HG03175 (cell line): ENCODE results near the gene TGM6.
A peak's percentile ranks its signal among the peaks of the same experiment; 100 is the strongest.

ENCODE experiments used
- ATAC-seq: cut with Tn5 transposase; IDR thresholded peaks from one replicate; pipeline ENCODE4 v1.9.1; 2021; ENCODE audit warnings: mild to moderate bottlenecking, moderate library complexity; ENCODE audit not compliant: unreplicated experiment

Gene TGM6

DNA sequence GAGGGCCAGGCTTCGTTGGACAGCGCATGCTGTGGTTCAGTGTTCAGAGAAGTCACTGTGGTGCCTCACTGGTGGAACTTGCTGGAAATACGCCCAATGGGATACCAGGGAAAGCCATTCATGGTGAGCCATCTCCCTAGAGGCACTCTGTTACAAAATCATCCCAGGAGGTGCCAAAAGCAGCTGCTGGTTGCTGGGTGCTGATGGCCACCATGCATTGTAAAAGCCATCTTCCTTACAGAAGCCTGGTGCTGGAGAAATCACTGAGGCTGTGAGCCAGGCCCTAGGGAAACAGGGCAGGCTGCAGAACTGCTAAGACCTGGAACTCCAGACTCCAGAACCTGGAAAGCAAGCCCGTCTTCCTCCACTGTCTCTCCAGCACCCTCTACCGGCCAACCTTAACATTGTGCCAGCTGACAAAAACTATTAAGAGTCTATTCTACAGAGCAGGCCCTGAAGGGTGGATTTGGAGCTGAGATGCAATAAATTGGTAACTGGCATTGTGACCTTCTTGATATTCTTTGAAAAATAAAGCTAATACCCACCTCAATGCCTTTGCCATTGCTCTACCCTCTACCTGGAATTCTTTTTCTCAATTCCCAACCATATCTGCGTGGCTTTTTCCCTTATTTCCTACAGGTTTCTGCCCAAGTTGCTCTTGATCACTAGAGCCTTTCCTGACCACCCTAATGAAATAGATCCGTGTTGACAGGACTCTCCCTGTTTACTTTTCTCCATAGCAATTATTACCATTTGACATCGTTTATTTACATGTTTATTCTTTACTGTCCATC, 71.4 kb downstream of the TGM6 start:
- no peak for ATAC-seq

- no peak for ATAC-seq
Observed at GRCh38 chr20:2453792-2454191, 73.1 kb downstream of the TGM6 start.

- no peak for ATAC-seq
Observed at GRCh38 chr20:2455771-2456497, 75.2 kb downstream of the TGM6 start.

DNA sequence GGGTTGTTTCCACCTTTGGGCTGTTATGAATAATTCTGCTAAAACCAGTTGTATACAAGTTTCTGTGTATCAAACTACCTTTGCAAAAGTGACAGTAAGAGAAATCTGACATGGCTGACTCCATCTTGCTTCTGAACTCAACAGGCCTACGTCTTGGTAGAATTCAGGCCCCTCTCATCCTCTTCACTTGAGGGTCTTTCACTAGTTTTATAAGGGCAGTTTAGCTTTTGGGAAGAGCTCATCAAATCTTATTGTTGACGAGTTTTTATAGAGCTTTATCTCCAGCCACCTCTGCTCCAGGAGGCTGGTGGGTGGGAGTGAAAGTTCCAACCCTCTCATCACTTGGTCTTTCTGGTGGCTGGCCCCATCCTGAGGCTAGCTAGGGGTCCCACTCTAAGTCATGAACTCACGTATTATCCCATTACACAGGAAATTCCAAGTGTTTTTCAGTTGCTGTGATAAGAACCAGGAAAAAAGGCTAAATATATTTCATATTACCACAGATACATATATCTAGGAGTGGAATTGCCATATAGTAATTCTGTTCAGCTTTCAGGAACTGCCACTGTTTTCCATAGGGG, 78.3 kb downstream of the TGM6 start:
- no peak for ATAC-seq

DNA sequence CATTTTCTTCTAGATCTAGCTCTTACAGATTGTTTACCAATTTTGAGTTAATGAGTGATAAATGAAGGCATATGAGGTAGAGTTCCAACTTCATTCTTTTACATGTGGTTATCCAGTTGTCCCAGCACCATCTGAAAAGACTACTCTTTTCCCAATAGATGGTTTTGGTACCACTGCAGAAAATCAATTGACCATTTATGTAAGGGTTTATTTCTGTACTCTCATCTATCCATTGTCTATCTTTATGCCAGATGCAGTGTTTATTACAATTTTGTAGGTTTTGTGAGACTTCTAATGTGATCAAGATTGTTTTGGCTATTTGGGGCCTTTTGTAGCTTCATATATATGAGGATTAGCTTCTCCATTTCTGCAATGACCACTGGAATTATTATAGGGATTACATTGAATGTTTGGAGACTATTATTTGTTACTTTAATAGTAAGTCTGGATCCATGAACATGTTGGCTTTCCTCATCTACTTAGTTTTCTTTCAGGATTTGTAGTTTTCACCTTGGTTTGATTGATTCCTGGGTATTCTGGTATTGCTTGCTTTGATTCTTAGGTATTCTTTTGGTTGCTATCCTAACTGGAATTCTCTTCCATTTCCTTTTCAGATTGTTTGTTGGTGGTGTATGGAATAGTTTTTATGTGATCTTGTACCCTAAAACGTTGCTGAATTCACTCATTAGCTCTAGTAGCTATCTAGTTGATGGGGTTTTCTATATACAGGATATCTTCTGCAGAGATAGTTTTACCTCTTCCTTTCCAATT, 79.5 kb downstream of the TGM6 start:
- no peak for ATAC-seq

GRCh38 chr20:2460752-2461424, 80.2 kb downstream of the TGM6 start:
- ATAC-seq = no peak

GRCh38 chr20:2462484-2462883, 81.8 kb downstream of the TGM6 start:
- no peak for ATAC-seq

DNA sequence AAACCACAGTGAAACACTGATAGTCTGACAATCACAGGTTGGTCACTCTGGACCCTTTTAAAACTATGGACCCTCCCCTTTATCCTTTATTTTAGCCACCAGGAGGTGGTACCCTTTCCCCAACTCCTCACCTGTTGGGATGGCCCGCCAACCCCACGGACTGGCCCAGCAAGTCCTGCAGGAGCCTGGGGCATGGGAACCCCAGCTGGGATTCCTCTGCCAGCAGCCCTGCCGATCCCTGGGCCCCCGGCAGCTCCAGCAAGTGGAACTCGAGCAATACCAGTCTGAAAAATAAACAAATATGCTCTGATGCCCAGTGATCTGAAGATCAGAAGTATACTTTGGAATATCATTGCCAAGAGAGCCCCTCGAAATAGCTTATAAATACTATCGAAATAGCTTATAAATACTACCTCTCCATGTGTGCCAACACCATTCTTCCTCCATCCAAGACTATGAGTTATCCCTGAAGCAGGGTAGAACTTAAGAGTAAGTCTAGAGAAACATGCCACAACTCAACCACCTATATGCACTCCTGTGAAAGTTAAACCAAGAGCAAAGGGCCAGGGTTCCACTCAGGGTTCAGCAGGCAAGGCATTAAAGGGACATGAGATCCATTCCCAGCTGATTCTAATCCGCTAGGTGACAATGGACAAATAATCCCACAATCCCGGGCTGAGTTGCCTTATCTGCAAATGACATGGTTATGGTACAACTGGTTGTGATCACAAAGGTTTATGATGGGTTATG, 83.1 kb downstream of the TGM6 start:
- ATAC-seq = no peak

GRCh38 chr20:2465100-2465499, 84.4 kb downstream of the TGM6 start:
- ATAC-seq = no peak

DNA sequence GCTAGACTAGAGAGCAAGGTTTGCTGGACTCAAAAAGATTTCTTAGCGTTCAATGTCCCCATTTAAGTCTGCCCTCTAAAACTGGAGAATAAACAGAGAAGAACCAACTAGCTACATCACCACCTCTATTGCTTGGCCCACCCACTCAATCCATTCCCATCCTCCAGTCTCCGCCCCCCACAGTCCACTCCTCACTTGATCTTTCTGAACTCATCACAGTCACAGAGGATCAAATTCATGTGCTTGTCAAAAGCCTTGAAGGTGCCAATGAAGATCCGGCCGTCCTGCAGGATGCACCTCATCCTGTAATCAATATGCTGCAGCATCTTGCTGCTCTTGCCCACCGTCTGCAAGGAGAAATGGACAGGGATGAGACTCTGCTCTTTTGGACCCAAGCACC, 86.7 kb downstream of the TGM6 start:
- no peak for ATAC-seq

GRCh38 chr20:2468581-2469407, 88.1 kb downstream of the TGM6 start:
- ATAC-seq = no peak

- peak; percentile 33 for ATAC-seq
Observed at GRCh38 chr20:2469991-2470422, 89.3 kb downstream of the TGM6 start.

GRCh38 chr20:2470423-2471193, 89.9 kb downstream of the TGM6 start, which contains the start of gene SNRPB:
Gene SNRPB, minus strand, starts transcription at chr20:2470789. Its CDS starts 99 bp downstream, at chr20:2470690.
- ATAC-seq = peak; percentile 96

DNA sequence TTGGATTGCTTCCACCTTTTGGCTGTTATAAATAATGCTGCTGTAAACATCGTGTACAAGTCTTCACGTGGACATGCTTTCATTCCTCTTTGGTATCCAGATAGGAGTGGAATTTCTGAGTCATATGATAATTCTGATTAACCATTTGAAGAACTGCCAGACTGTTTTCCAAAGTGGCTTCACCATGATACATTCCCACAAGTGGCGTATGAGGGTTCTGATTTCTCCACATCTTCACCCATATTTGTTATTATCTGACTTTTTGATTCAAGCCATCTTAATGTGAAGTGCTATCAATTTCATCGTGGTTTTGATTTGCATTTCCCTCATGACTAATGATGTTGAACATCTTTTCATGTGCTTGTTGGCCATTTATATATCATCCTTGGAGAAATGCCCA, 92.8 kb downstream of the TGM6 start:
- no peak for ATAC-seq

GRCh38 chr20:2475850-2476741, 95.4 kb downstream of the TGM6 start:
- no peak for ATAC-seq

DNA sequence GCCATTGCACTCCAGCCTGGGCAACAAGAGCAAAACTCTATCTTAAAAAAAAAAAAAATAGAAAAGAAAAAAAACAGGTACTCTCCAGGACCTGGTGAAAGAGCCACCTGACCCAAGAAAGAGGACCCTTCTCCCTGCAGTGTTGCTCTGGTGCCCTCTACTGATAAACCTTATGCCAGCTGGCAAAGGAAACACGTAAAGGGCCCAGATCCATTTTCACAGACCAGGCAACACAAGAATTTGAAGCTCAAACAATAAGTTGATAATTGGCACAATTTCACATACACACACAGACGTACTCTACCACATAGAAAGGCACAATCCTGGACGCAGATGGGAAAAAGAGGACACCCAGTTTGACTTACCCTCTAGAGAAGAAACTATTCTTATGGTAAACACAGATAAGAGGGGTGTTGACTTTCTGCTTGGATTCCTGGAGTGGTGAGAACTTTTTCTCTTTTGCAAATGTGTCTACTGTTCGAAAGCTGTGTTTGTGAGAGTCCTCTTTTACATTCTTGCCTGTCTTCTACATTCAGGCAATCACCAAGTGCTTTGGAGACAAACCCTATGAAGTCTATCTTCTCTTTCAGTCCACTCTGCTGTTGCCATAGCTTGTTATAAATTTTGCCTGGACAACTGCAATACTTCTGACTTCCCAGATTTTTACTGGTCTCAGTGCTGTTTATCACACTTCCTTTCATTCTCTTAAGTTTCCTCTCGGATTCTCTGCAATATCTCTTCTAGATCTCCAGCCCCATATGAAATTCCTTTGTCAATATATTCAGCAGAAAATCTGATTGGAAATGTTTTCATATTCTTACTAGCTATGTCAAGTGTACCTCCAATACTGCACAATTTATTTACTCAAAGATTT, 96.3 kb downstream of the TGM6 start:
- no peak for ATAC-seq
